GM12873 (cell line): ENCODE data around the gene PSAPL1.

Source experiments
- CTCF ChIP-seq: IDR thresholded peaks from 2 replicates; pipeline ENCODE4 v1.5.1; 2012; ENCODE audit warnings: low read depth, mild to moderate bottlenecking, moderate library complexity, low read length, control low read depth; ENCODE audit not compliant: insufficient read depth; ENCODE audit errors: missing control alignments

PSAPL1 gene

GRCh38 chr4:7383266-7383665, 51.5 kb downstream of the PSAPL1 start:
- no peak for TF ChIP-seq CTCF

GRCh38 chr4:7382634-7383014, 52.1 kb downstream of the PSAPL1 start:
- no peak for TF ChIP-seq CTCF

- no peak for TF ChIP-seq CTCF
Observed at GRCh38 chr4:7381890-7382633, 52.7 kb downstream of the PSAPL1 start.

GRCh38 chr4:7381221-7381889, 53.4 kb downstream of the PSAPL1 start:
- TF ChIP-seq CTCF, result peak; percentile 25
